Omental fat pad (tissue), 4 donors: ENCODE measurements around the gene TULP1. TPM values are rescaled to one million over a fixed set of nuclear protein-coding genes. Genes with fewer than 3 reads are reported as not detected.

ENCODE experiments used
- ATAC-seq: fragments of 150-250 bp; one replicate; pipeline ENCODE4 v1.9.1; 2016; ENCODE audit warnings: mild to moderate bottlenecking, moderate library complexity; ENCODE audit not compliant: low FRiP score
- DNase-seq: peaks from one replicate; pipeline ENCODE4 v3.0.0-alpha.2; 2019; ENCODE audit warnings: low spot score
- CTCF ChIP-seq, 3 donors: fragments of 450-650 bp; IDR thresholded peaks; one replicate each; pipeline ENCODE4 v1.5.1; 2016 to 2017; ENCODE audit warnings: antibody characterized with exemption in 3 of 3, mild to moderate bottlenecking in 3 of 3, moderate library complexity in 2 of 3
- total RNA-seq, 4 donors: library from RNA; depleted of rRNA; stranded (reverse); fragments of >200 nt; gene quantifications; one replicate each; pipeline ENCODE4 v1.1.0, GENCODE V29; 2016

The TULP1 gene
- total RNA-seq, 4 donors from 2014 or later = 0.28 TPM; not detected in 3

GRCh38 chr6:35497571-35498421, 14.9 kb downstream of the TULP1 start:
- no peak for TF ChIP-seq CTCF (IDR thresholded peaks at IDR 0.05)
- DNase-seq (no peak), ATAC-seq (peak; percentile 13)

GRCh38 chr6:35496841-35497570, 15.7 kb downstream of the TULP1 start, which contains the start of gene TEAD3:
Gene TEAD3, minus strand, starts transcription at chr6:35497079.
- TF ChIP-seq CTCF (IDR thresholded peaks at IDR 0.05) = no peak
- DNase-seq = no peak
- ATAC-seq = peak; percentile 63

- ATAC-seq = peak; percentile 20
- no peak for DNase-seq
- no peak for TF ChIP-seq CTCF (IDR thresholded peaks at IDR 0.05)
Measured at GRCh38 chr6:35496036-35496840, 16.5 kb downstream of the TULP1 start.

GRCh38 chr6:35495258-35496035, 17.2 kb downstream of the TULP1 start:
- DNase-seq = no peak

GRCh38 chr6:35494161-35494563, 18.5 kb downstream of the TULP1 start:
- no peak for TF ChIP-seq CTCF (IDR thresholded peaks at IDR 0.05)
- no peak for ATAC-seq
- DNase-seq = no peak

More at GRCh38 chr6:35495258-35496035, 17.2 kb downstream of the TULP1 start:
- TF ChIP-seq CTCF (IDR thresholded peaks at IDR 0.05) = no peak
- ATAC-seq = no peak
